ENCODE measurements around the gene KCND3. TPM values are rescaled to one million over a fixed set of nuclear protein-coding genes. Genes with fewer than 3 reads are reported as not detected.

Gene KCND3
- polyA plus RNA-seq, 3 donors = not detected

DNA sequence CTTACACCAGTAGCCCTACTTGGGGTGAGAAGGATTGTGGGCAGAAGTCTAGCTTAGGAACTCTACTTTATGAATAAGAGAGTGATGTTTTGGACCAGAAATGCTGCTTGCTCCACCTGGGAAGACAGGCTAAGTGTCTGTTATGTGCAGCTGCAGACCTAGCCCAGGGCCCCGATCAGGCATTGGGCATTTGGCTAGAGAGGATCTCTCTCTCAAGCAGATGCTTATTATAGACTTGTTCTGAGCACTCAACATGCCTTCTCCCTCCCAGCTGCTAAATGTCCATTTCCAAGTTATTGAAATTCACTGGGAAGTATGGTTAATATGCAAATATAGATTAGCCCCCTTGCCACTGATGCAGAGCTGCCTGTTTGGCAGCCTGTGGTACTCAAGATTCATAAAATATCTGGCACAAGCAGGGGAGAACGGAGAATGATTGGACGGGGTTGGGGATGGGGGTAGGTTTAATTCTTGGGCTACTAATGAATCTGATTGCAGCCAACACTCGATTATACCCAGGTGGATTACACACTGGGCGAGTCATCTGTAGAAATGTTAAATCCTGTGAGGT, 115.9 kb downstream of the KCND3 start:
- Histone ChIP-seq H3K36me3 (replicated peaks in 1 of 2; ENCODE audit: control insufficient read depth in 1 of 2, insufficient read depth in 2 of 2, low read length in 2 of 2) (no peaks in the 10 kb centered on the region), H3K4me2 (replicated peaks; ENCODE audit: extremely low read depth, low read length, poor library complexity, severe bottlenecking) (no peak overlapping the region), H4K20me1 (ENCODE audit: insufficient read depth, low read length) (no peaks in the 10 kb centered on the region), H3K27me3 (ENCODE audit: control insufficient read depth in 2 of 2, insufficient read depth in 2 of 2, low read length in 2 of 2) (peaks cover 0 to 2% of the 10 kb centered on the region in 2 donors), H3K9ac (ENCODE audit: insufficient read depth, low read length, poor library complexity, severe bottlenecking) (no peak overlapping the region), H3K27ac (ENCODE audit: low read depth in 1 of 2, low read length in 2 of 2) (no peak overlapping the region), H3K79me2 (ENCODE audit: insufficient read depth, low read length) (no peaks in the 10 kb centered on the region), H3K4me3 (replicated peaks in 1 of 3; ENCODE audit: low read depth in 2 of 3, low read length in 3 of 3) (no peak overlapping the region), H3K9me3 (replicated peaks in 1 of 2; ENCODE audit: control insufficient read depth in 1 of 2, insufficient read depth in 1 of 2, low read length in 2 of 2) (no peaks in the 10 kb centered on the region), H2AFZ (ENCODE audit: insufficient read depth, low read depth, low read length, poor library complexity, severe bottlenecking) (no peak overlapping the region), H3K4me1 (ENCODE audit: control insufficient read depth in 1 of 2, insufficient read depth in 2 of 2, low read length in 2 of 2) (no peaks in the 10 kb centered on the region)
- Mint-ChIP-seq H3K27me3 (ENCODE audit: low read depth in 3 of 3) (peaks cover 4 to 10% (median 4%) of the 10 kb centered on the region in 3 donors), H3K36me3 (no peaks in the 10 kb centered on the region), H3K4me3 (no peak overlapping the region), H3K9me3 (no peaks in the 10 kb centered on the region), H3K27ac (no peak overlapping the region), H3K4me1 (no peaks in the 10 kb centered on the region)
- TF ChIP-seq, protein P1, sequence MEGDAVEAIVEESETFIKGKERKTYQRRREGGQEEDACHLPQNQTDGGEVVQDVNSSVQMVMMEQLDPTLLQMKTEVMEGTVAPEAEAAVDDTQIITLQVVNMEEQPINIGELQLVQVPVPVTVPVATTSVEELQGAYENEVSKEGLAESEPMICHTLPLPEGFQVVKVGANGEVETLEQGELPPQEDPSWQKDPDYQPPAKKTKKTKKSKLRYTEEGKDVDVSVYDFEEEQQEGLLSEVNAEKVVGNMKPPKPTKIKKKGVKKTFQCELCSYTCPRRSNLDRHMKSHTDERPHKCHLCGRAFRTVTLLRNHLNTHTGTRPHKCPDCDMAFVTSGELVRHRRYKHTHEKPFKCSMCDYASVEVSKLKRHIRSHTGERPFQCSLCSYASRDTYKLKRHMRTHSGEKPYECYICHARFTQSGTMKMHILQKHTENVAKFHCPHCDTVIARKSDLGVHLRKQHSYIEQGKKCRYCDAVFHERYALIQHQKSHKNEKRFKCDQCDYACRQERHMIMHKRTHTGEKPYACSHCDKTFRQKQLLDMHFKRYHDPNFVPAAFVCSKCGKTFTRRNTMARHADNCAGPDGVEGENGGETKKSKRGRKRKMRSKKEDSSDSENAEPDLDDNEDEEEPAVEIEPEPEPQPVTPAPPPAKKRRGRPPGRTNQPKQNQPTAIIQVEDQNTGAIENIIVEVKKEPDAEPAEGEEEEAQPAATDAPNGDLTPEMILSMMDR (IDR thresholded peaks at IDR 0.05) = no peak
- WGBS (ENCODE audit: insufficient coverage) = no CpG with 5 or more reads among the region's 5 CpGs
- no peak for DNase-seq
- intact Hi-C loops (cut with micrococcal nuclease) = no loop called here

DNA sequence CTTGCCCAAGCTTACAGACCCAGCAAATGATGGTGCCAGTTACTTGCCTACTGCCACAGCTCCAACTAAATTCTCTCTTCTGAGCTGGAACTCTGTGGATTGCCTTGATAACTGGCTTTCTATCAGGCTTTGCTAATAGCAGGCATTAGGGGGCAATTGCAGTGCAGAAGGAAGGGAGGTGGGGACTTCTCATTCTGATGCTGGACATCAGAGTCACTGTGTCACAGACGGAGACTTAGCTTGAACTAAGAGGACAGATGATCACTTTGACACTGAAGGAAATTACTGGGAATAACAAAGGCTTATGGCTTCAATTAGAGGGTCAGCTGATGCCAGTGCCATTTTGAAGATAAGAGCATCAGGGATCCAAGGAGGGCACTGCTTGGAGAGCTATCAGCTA, 119.3 kb downstream of the KCND3 start:
- TF ChIP-seq, protein P1 (IDR thresholded peaks at IDR 0.05) = no peak
- no peaks in the 10 kb centered on the region for H3K79me2 ChIP-seq (ENCODE audit: insufficient read depth, low read length)
- H3K4me2 ChIP-seq (replicated peaks; ENCODE audit: extremely low read depth, low read length, poor library complexity, severe bottlenecking) = no peak overlapping the region
- H3K4me3 ChIP-seq (replicated peaks in 1 of 3; ENCODE audit: low read depth in 2 of 3, low read length in 3 of 3) = no peak overlapping the region
- Mint-ChIP-seq H3K9me3 (no peaks in the 10 kb centered on the region), H3K27ac (no peak overlapping the region), H3K4me3 (no peak overlapping the region), H3K4me1 (no peaks in the 10 kb centered on the region), H3K27me3 (ENCODE audit: low read depth in 3 of 3) (peaks cover 2 to 10% (median 5%) of the 10 kb centered on the region in 3 donors), H3K36me3 (no peaks in the 10 kb centered on the region)
- no peak for DNase-seq
- no peaks in the 10 kb centered on the region for H4K20me1 ChIP-seq (ENCODE audit: insufficient read depth, low read length)
- H3K4me1 ChIP-seq (ENCODE audit: control insufficient read depth in 1 of 2, insufficient read depth in 2 of 2, low read length in 2 of 2) = no peaks in the 10 kb centered on the region
- H3K27ac ChIP-seq (ENCODE audit: low read depth in 1 of 2, low read length in 2 of 2) = no peak overlapping the region
- peaks cover 0 to 2% of the 10 kb centered on the region in 2 donors for H3K27me3 ChIP-seq (ENCODE audit: control insufficient read depth in 2 of 2, insufficient read depth in 2 of 2, low read length in 2 of 2)
- H2AFZ ChIP-seq (ENCODE audit: insufficient read depth, low read depth, low read length, poor library complexity, severe bottlenecking) = no peak overlapping the region
- no peak overlapping the region for H3K9ac ChIP-seq (ENCODE audit: insufficient read depth, low read length, poor library complexity, severe bottlenecking)
- no peaks in the 10 kb centered on the region for H3K9me3 ChIP-seq (replicated peaks in 1 of 2; ENCODE audit: control insufficient read depth in 1 of 2, insufficient read depth in 1 of 2, low read length in 2 of 2)
- H3K36me3 ChIP-seq (replicated peaks in 1 of 2; ENCODE audit: control insufficient read depth in 1 of 2, insufficient read depth in 2 of 2, low read length in 2 of 2) = no peaks in the 10 kb centered on the region
- 88% methylated on average over 1 of the region's 1 CpG for WGBS (ENCODE audit: insufficient coverage)
- intact Hi-C loops (cut with micrococcal nuclease) = no loop called here

Data from CD14-positive monocyte (primary cell).